NCI-H1105 (cell line): Measurements from ENCODE around the gene SLMAP.

Experiments used
- DNase-seq: peaks from one replicate; lab custom pipeline; 2025; lab: John Stamatoyannopoulos, UW

The SLMAP gene

GRCh38 chr3:57963811-57964346, 207.8 kb downstream of the SLMAP start:
- no peak for DNase-seq

- no peak for DNase-seq
Measured at GRCh38 chr3:57966829-57967228, 210.7 kb downstream of the SLMAP start.

- no peak for DNase-seq
Measured at GRCh38 chr3:57967590-57967989, 211.5 kb downstream of the SLMAP start.

- DNase-seq: no peak
Measured at GRCh38 chr3:57968501-57968900, 212.4 kb downstream of the SLMAP start.

GRCh38 chr3:57971975-57972374, 215.9 kb downstream of the SLMAP start:
- DNase-seq: no peak

GRCh38 chr3:57972531-57973111, 216.5 kb downstream of the SLMAP start:
- no peak for DNase-seq

- DNase-seq: no peak
Measured at GRCh38 chr3:57973715-57974477, 217.8 kb downstream of the SLMAP start.

- DNase-seq: no peak
Measured at GRCh38 chr3:57974796-57975388, 218.8 kb downstream of the SLMAP start.

GRCh38 chr3:57977818-57978235, 221.7 kb downstream of the SLMAP start:
- DNase-seq: no peak

- DNase-seq: no peak
Measured at GRCh38 chr3:57978316-57978715, 222.2 kb downstream of the SLMAP start.
